Measurements from ENCODE around the gene SLC22A24.
A peak's percentile ranks its signal among the peaks of the same experiment; 100 is the strongest.
"Not testable (repeated sequence)": the region's sequence is repeated elsewhere in the genome, so short reads cannot be mapped to it uniquely, and the experiment has no call there.

Gene SLC22A24

GRCh38 chr11:63146581-63146980 lies 2.6 kb upstream of the SLC22A24 start:
- no peak overlapping the region for H3K4me3 ChIP-seq (ENCODE audit: low read length)
- TF ChIP-seq, protein P1, sequence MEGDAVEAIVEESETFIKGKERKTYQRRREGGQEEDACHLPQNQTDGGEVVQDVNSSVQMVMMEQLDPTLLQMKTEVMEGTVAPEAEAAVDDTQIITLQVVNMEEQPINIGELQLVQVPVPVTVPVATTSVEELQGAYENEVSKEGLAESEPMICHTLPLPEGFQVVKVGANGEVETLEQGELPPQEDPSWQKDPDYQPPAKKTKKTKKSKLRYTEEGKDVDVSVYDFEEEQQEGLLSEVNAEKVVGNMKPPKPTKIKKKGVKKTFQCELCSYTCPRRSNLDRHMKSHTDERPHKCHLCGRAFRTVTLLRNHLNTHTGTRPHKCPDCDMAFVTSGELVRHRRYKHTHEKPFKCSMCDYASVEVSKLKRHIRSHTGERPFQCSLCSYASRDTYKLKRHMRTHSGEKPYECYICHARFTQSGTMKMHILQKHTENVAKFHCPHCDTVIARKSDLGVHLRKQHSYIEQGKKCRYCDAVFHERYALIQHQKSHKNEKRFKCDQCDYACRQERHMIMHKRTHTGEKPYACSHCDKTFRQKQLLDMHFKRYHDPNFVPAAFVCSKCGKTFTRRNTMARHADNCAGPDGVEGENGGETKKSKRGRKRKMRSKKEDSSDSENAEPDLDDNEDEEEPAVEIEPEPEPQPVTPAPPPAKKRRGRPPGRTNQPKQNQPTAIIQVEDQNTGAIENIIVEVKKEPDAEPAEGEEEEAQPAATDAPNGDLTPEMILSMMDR (IDR thresholded peaks at IDR 0.05; ENCODE audit: insufficient read depth, low read depth, low read length, missing control alignments), result no peak
- no peak for DNase-seq (ENCODE audit: low read depth)

- no peak overlapping the region for H3K4me3 ChIP-seq (ENCODE audit: low read length)
- no peak for DNase-seq (ENCODE audit: low read depth)
- TF ChIP-seq, protein P1 (IDR thresholded peaks at IDR 0.05; ENCODE audit: insufficient read depth, low read depth, low read length, missing control alignments), result no peak
Observed at GRCh38 chr11:63142459-63142858, 1.6 kb downstream of the SLC22A24 start.

- DNase-seq (ENCODE audit: low read depth), result no peak
- H3K4me3 ChIP-seq (ENCODE audit: low read length), result no peak overlapping the region
- TF ChIP-seq, protein P1 (IDR thresholded peaks at IDR 0.05; ENCODE audit: insufficient read depth, low read depth, low read length, missing control alignments), result no peak
Observed at GRCh38 chr11:63132985-63133775, 10.8 kb downstream of the SLC22A24 start.

DNA sequence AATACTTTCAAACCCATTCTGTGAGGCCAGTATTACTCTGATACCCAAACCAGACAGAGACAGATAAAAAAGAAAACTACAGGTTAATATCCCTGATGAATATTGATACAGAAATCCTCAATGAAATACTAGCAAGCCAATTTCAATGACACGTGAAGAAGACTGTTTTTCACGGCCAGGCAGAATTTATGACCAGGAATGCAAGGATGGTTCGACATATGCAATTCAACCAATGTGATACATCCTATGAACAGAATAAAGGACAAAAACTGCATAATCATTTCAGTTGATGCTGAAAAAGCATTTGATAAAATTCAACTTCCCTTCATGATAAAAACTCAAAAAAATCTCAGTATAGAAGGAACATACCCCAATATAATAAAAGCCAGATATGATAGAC lies 44.5 kb downstream of the SLC22A24 start:
- TF ChIP-seq, protein P1 (IDR thresholded peaks at IDR 0.05; ENCODE audit: insufficient read depth, low read depth, low read length, missing control alignments), result no peak
- peak; percentile 1 for DNase-seq (ENCODE audit: low read depth)
- H3K4me3 ChIP-seq (ENCODE audit: low read length), result no peak overlapping the region

GRCh38 chr11:63080682-63081081 lies 63.3 kb downstream of the SLC22A24 start:
- no peak for DNase-seq (ENCODE audit: low read depth)
- TF ChIP-seq, protein P1 (IDR thresholded peaks at IDR 0.05; ENCODE audit: insufficient read depth, low read depth, low read length, missing control alignments), result no peak
- H3K4me3 ChIP-seq (ENCODE audit: low read length), result no peak overlapping the region

- DNase-seq (ENCODE audit: low read depth); H3K4me3 ChIP-seq (ENCODE audit: low read length): not testable (repeated sequence)
Observed at GRCh38 chr11:63046203-63046602, 97.8 kb downstream of the SLC22A24 start.

DNA sequence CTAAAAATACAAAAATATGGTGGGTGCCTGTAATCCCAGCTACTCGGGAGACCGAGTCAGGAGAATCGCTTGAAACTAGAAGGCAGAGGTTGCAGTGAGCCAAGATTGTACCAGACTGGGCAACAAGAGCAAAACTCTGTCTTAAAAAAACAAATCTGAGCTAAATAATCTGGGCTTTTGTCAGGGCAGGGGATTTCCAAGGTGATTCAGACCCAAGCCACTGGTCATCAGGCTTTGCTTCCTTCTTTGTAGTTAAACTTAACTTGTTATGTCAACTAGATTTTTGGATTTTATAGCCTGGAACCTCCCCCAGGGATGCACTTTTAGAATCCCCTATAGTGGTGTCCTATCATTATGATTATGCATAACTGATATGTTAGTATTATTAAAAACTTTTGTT lies 101.4 kb downstream of the SLC22A24 start:
- DNase-seq (ENCODE audit: low read depth), result no peak
- TF ChIP-seq, protein P1 (IDR thresholded peaks at IDR 0.05; ENCODE audit: insufficient read depth, low read depth, low read length, missing control alignments), result no peak
- H3K4me3 ChIP-seq (ENCODE audit: low read length), result no peak overlapping the region
